ENCODE results near the gene METTL17. TPM values are rescaled to one million over a fixed set of nuclear protein-coding genes. Genes with fewer than 3 reads are reported as not detected.
A peak's percentile ranks its signal among the peaks of the same experiment; 100 is the strongest.
"Not testable (repeated sequence)": the region's sequence is repeated elsewhere in the genome, so short reads cannot be mapped to it uniquely, and the experiment has no call there.

Gene METTL17
- total RNA-seq, 1 experiment from 2014 or later = 100 TPM

DNA sequence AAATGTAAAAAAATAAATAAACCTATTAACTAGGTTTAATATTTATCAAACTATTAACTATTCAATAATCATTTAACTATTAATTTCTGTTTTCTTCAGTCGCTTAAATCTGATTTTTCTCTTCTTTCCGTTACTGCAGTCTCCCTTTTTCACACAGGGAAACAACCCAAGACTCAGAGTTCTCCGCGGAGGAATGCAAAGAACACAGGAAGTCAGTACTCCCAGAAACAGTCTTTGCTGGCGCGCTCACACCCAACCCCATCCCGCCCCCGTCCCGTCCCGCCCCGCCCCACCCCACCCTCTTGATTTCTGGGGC lies 351 bp upstream of the METTL17 start:
- DNase-seq (ENCODE audit: low read depth) = no peak

DNA sequence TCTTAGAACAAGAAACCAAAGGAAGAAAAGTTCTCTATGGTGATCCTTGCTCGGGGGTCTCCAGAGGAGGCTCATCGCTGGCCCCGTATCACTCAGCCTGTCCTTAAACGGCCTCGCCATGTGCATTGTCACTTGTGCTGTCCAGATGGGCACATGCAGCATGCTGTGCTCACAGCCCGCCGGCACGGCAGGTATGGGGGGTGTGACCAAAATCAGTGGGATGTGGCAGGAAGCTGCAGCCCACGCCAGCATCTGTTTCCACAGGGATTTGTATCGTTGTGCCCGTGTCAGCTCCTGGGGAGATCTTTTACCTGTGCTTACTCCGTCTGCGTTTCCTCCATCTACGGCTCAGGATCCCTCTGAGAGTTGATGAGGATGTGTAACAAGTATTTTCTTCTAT lies 6.7 kb downstream of the METTL17 start:
- no peak for DNase-seq (ENCODE audit: low read depth)

- no peak for DNase-seq (ENCODE audit: low read depth)
These were observed 7.3 kb downstream of the METTL17 start for GRCh38 chr14:20997115-20997514.

- no peak for DNase-seq (ENCODE audit: low read depth)
These were observed 7.8 kb downstream of the METTL17 start for GRCh38 chr14:20997564-20997963.

DNA sequence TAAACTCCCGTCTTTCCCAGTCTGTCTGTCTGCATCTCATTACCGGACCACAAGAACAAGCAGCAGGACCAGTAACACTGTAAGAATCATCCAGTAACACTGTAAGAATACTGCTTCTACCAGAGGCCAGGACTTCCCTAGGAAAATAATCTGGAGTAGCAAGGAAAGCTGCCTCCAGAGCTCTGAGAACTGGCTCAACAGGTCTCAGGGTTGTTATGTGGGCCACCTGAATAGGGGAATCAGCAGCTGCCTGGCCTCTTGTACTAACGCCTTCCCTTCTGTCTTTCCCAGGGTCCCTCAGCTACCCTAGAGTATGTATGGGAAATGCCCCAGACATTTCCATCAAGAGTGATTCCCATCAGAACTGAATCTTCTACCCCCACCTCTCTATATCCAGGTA lies 8.4 kb downstream of the METTL17 start:
- DNase-seq (ENCODE audit: low read depth) = no peak

- peak; percentile 80 for DNase-seq (ENCODE audit: low read depth)
These were observed 9.0 kb downstream of the METTL17 start, which contains the start of gene SLC39A2 for GRCh38 chr14:20998674-20999366. TSS of gene SLC39A2 (plus strand) at chr14:20999293. CDS start at chr14:20999447, 154 bp downstream.

GRCh38 chr14:20999591-20999990 lies 9.8 kb downstream of the METTL17 start:
- DNase-seq (ENCODE audit: low read depth) = no peak

DNA sequence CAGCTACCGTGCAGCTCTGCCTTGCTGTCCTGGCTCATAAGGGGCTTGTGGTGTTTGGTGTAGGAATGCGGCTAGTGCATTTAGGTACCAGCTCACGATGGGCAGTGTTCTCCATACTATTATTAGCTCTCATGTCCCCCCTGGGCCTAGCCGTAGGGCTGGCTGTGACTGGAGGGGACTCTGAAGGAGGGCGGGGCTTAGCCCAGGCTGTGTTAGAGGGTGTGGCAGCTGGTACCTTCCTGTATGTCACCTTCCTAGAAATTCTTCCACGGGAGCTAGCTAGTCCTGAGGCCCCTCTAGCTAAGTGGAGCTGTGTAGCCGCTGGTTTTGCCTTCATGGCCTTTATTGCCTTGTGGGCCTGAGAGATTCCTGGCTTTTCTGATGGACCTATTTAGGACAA lies 11.4 kb downstream of the METTL17 start:
- DNase-seq (ENCODE audit: low read depth) = no peak

- DNase-seq (ENCODE audit: low read depth) = no peak
These were observed 14.1 kb downstream of the METTL17 start for GRCh38 chr14:21003788-21004346.

GRCh38 chr14:21009721-21010120 lies 19.9 kb downstream of the METTL17 start:
- DNase-seq (ENCODE audit: low read depth) = not testable (repeated sequence)

GRCh38 chr14:21011136-21011535 lies 21.4 kb downstream of the METTL17 start:
- DNase-seq (ENCODE audit: low read depth) = no peak

- DNase-seq (ENCODE audit: low read depth) = peak; percentile 75
These were observed 25.0 kb downstream of the METTL17 start for GRCh38 chr14:21014761-21015190.

- DNase-seq (ENCODE audit: low read depth) = no peak
These were observed 25.5 kb downstream of the METTL17 start for GRCh38 chr14:21015312-21015711.

DNA sequence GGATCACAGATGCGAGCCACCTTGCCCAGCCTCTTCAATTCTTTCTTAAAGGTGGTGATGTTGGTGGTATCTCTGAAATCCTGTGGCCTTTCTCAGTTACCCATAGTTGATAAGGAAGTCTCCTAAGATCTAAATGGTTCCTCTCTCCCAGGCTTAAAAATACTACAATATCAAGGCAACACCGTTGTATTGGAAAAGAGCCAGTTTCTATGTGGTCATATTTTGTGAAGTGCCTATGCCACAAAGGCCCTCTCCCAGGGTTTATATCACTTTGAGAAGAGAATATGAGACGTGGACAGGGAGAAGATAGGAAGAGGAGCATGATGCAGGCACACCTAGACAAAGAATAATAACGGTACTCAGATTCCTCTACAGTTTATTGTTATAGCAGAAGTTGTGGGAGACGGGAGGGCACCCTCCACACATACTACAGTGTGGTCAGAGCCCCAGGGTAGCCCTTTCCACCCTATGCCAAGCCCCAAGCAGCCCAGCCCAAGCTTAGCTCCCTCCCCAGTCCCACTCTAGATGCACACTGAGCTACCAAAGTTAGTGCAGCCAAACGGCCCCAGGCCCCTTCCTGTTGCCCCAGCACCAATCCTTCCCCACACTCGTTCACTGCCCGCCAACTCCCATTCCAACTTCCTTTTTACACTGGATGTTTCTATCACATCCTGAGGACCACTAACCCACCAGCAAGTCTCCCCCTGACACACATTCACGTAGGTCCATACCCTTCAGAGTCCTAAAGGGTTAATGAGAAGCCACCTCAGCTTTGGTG lies 26.8 kb downstream of the METTL17 start:
- no peak for DNase-seq (ENCODE audit: low read depth)

- DNase-seq (ENCODE audit: low read depth) = no peak
These were observed 27.9 kb downstream of the METTL17 start for GRCh38 chr14:21017528-21018245.

- DNase-seq (ENCODE audit: low read depth) = no peak
These were observed 28.5 kb downstream of the METTL17 start for GRCh38 chr14:21018286-21018685.

DNA sequence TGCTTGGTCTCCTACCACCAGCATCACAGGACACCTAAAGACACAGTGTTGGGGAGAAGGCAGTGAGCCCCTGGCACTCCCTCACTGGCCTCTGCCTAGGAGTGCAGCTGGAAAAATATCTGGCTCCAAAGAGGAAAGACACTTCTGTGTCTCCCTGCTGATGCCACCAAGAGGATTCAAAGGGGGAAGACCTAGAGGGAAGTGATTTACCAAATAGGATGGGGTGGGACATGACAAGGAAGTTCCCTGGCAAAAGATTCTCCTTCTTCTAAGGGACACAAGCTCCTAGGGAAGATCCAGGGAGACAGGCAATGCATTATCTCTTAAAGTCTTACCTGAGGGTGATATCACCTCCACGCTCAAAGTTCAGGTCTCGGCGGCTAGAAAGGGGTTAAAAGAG lies 29.0 kb downstream of the METTL17 start:
- DNase-seq (ENCODE audit: low read depth) = no peak

GRCh38 chr14:21019366-21019765 lies 29.6 kb downstream of the METTL17 start:
- DNase-seq (ENCODE audit: low read depth) = no peak

- DNase-seq (ENCODE audit: low read depth) = no peak
These were observed 31.3 kb downstream of the METTL17 start for GRCh38 chr14:21020977-21021545.

DNA sequence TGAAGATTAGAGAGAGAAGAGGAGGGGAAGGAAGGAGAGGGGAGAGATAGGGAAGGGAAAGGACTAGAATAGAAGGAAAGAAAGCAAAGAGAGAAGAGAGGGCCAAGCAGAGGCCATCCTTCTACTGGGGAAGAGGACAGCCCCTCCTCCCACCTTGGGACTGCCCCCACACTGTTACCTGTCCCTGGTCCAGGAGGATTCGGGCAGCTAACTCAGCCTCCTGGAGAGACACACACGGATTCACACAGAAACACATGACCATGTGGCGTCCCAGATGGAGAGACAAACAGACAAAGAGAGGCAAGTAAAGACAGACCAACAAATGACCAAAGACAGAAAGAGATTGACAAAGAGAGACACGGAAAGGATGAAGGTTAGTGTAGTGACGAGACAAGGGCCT lies 32.9 kb downstream of the METTL17 start:
- no peak for DNase-seq (ENCODE audit: low read depth)

DNA sequence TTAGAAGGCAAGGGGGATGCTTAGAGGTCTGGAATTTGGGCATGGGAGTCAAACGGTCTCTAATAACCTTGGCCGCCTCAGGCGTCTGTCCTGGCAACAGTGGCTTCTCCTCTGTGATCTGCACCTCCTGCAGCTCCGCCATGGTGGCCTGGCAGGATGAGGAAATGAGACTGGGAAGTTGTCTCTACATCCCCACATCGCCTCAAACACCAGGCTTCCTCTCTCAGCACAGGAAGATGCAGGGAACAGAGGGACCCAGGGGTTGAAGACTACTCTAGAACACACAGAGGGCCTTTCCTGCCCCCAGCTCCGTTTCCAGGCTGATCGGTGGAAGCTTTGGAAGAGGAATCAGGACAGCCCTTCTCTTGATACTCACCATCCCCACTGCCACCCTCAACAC lies 33.4 kb downstream of the METTL17 start:
- DNase-seq (ENCODE audit: low read depth) = no peak
